Natural killer cell treated with Interleukin-12 subunit alpha and Interleukin-12 subunit beta and Interleukin-15 and Interleukin-18, amount 100 ng/mL, for 72 hours (primary cell): Measurements from ENCODE around the gene TOGARAM2. TPM values are rescaled to one million over a fixed set of nuclear protein-coding genes. Genes with fewer than 3 reads are reported as not detected.

ENCODE experiments used
- ATAC-seq, 2 donors: fragments of 150-1000 bp; cut with Tn5 transposase in 1 of 2; sonication (Bioruptor Pico), chemical (Tn5 transposase) in 1 of 2; 2 replicates each; pipeline ENCODE4 v1.10.0; 2021
- DNase-seq: peaks from one replicate; pipeline ENCODE4 v3.0.0; 2022; ENCODE audit warnings: low spot score
- H3K27ac Mint-ChIP-seq, 2 donors: 1 replicate in 1 of 2; 2 replicates in 1 of 2; pipeline ENCODE4 v1.8.0; 2022; ENCODE audit warnings: mixed read lengths in 2 of 2, mild to moderate bottlenecking in 1 of 2, moderate library complexity in 1 of 2
- H3K27me3 Mint-ChIP-seq, 2 donors: 1 replicate in 1 of 2; 2 replicates in 1 of 2; pipeline ENCODE4 v1.8.0; 2022; ENCODE audit warnings: mixed read lengths in 2 of 2
- H3K36me3 Mint-ChIP-seq: one replicate; pipeline ENCODE4 v1.8.0; 2022; ENCODE audit warnings: mixed read lengths
- H3K4me1 Mint-ChIP-seq, 2 donors: 1 replicate in 1 of 2; 2 replicates in 1 of 2; pipeline ENCODE4 v1.8.0; 2022; ENCODE audit warnings: low read depth in 2 of 2, mixed read lengths in 2 of 2, mild to moderate bottlenecking in 1 of 2
- H3K4me3 Mint-ChIP-seq: one replicate; pipeline ENCODE4 v1.8.0; 2022; ENCODE audit warnings: mixed read lengths
- H3K9me3 Mint-ChIP-seq: 2 replicates; pipeline ENCODE4 v1.8.0; 2022; ENCODE audit warnings: mixed read lengths
- total RNA-seq, 2 donors: library from RNA; stranded (reverse); gene quantifications; one replicate each; pipeline ENCODE4 v1.2.3, GENCODE V29; 2022

TOGARAM2 gene
- total RNA-seq, 2 donors from 2014 or later, result 6.8 to 7.7 TPM

DNA sequence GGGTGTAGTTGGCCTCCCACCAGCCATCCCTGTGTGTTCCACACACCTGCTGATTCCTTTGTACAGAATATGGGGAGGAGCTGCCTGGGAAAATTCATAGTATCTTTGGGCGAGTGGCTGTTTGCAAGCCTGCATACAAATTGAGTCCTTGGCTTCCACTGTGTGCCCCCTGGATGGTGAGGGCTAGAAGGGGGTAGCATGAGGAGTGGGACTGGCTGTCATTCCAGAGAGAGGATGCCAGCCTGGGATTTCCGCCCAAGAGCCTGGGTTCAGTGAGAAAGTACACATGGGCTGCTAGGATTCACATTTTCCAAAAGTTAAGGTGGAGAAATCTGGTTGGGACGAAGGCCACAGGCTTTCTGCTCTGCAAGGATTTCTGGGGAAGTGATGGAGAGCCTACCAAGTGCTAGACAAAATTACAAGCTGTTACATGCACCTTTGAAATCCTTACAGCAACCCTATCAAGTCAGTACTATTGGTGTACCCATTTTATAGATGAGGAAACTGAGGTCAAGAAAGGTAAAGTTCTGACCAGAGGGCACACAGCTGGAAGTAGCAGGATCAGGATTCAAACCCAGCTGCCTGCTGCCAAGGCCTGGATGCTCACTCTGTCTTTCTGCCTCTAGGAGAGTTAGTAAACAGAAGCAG, 606 bp upstream of the TOGARAM2 start:
- no peaks in the 10 kb centered on the region for H3K27me3 Mint-ChIP-seq
- no peaks in the 10 kb centered on the region for H3K9me3 Mint-ChIP-seq
- no peaks in the 10 kb centered on the region for H3K36me3 Mint-ChIP-seq
- no peak overlapping the region for H3K4me3 Mint-ChIP-seq
- no peak overlapping the region for H3K27ac Mint-ChIP-seq
- peaks cover 3 to 6% of the 10 kb centered on the region in 2 donors for H3K4me1 Mint-ChIP-seq
- ATAC-seq, result no peak
- no peak for DNase-seq

GRCh38 chr2:28981620-28982376, 700 bp downstream of the TOGARAM2 start:
- peaks cover 10 to 12% of the 10 kb centered on the region in 2 donors for H3K4me1 Mint-ChIP-seq
- H3K9me3 Mint-ChIP-seq, result no peaks in the 10 kb centered on the region
- H3K4me3 Mint-ChIP-seq, result no peak overlapping the region
- H3K27me3 Mint-ChIP-seq, result no peaks in the 10 kb centered on the region
- DNase-seq, result no peak
- H3K36me3 Mint-ChIP-seq, result no peaks in the 10 kb centered on the region
- no peak for ATAC-seq
- H3K27ac Mint-ChIP-seq, result no peak overlapping the region

- peaks cover 13 to 15% of the 10 kb centered on the region in 2 donors for H3K4me1 Mint-ChIP-seq
- H3K4me3 Mint-ChIP-seq, result no peak overlapping the region
- H3K9me3 Mint-ChIP-seq, result no peaks in the 10 kb centered on the region
- H3K27ac Mint-ChIP-seq, result no peak overlapping the region
- ATAC-seq (no peak), DNase-seq (no peak)
- H3K36me3 Mint-ChIP-seq, result no peaks in the 10 kb centered on the region
- H3K27me3 Mint-ChIP-seq, result no peaks in the 10 kb centered on the region
Measured at GRCh38 chr2:28982381-28982950, 1.4 kb downstream of the TOGARAM2 start.

GRCh38 chr2:28986429-28986828, 5.3 kb downstream of the TOGARAM2 start:
- DNase-seq, result no peak
- Mint-ChIP-seq H3K27me3 (no peaks in the 10 kb centered on the region), H3K4me3 (no peak overlapping the region), H3K4me1 (peaks cover 13 to 15% of the 10 kb centered on the region in 2 donors), H3K9me3 (no peaks in the 10 kb centered on the region), H3K36me3 (no peaks in the 10 kb centered on the region), H3K27ac (peak overlapping the region in 1 of 2 donors; percentile 61)
- peak in 1 of 2 donors; percentile 58 for ATAC-seq

- ATAC-seq, result no peak
- no peak for DNase-seq
- Mint-ChIP-seq H3K4me1 (peaks cover 10 to 15% of the 10 kb centered on the region in 2 donors), H3K36me3 (no peaks in the 10 kb centered on the region), H3K4me3 (no peak overlapping the region), H3K27me3 (no peaks in the 10 kb centered on the region), H3K27ac (no peak overlapping the region), H3K9me3 (no peaks in the 10 kb centered on the region)
Measured at GRCh38 chr2:28989973-28990372, 8.9 kb downstream of the TOGARAM2 start.

DNA sequence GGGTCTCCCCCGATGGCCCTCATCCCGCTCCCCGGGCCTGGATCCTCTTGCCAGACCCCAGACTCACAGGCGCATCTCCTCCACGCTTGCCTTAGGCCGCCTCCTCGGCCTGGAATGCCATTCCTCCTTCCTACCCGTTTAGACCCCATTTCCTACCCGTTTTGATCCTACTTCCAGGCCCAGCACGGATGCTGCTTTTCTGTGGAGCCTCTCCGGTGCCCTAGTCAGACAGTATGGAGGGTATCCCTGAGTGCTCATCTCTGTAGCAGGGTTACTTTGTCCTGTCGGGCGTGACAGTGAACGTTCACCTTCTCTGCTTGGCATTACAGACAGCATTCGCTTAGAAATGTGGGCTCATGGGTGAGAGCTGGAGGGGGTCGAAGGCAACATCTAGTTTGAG, 9.3 kb downstream of the TOGARAM2 start:
- Mint-ChIP-seq H3K27me3 (no peaks in the 10 kb centered on the region), H3K4me1 (peaks cover 10 to 12% of the 10 kb centered on the region in 2 donors), H3K4me3 (no peak overlapping the region), H3K27ac (no peak overlapping the region), H3K9me3 (no peaks in the 10 kb centered on the region), H3K36me3 (no peaks in the 10 kb centered on the region)
- DNase-seq (no peak), ATAC-seq (no peak)

- H3K36me3 Mint-ChIP-seq, result no peaks in the 10 kb centered on the region
- ATAC-seq, result no peak
- peaks cover 10 to 12% of the 10 kb centered on the region in 2 donors for H3K4me1 Mint-ChIP-seq
- H3K4me3 Mint-ChIP-seq, result no peak overlapping the region
- no peaks in the 10 kb centered on the region for H3K9me3 Mint-ChIP-seq
- no peak for DNase-seq
- no peaks in the 10 kb centered on the region for H3K27me3 Mint-ChIP-seq
- no peak overlapping the region for H3K27ac Mint-ChIP-seq
Measured at GRCh38 chr2:28991021-28991420, 9.9 kb downstream of the TOGARAM2 start.

DNA sequence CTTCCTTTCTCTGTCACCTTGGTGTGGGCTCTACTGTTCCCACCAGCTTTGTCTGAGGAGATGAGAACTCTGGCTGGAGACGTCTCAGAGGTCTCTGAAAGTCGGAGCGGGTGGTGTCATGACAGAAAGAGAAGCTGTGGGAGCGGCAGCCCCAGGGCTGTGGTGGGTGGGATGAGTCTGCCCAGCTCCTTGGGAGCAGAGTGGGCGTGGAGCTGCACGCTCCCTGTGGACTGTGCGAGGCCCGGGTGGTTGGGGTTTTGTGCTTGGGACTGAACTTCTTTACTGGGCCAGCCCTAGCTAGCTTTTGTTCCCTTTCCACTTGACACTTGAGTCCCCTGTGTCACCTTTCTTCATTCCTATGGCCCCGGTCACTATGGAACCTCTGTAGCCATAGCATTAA, 10.4 kb downstream of the TOGARAM2 start:
- no peaks in the 10 kb centered on the region for H3K9me3 Mint-ChIP-seq
- H3K36me3 Mint-ChIP-seq, result no peaks in the 10 kb centered on the region
- H3K4me3 Mint-ChIP-seq, result no peak overlapping the region
- H3K4me1 Mint-ChIP-seq, result peaks cover 5 to 7% of the 10 kb centered on the region in 2 donors
- no peaks in the 10 kb centered on the region for H3K27me3 Mint-ChIP-seq
- DNase-seq (no peak), ATAC-seq (no peak)
- H3K27ac Mint-ChIP-seq, result no peak overlapping the region

DNA sequence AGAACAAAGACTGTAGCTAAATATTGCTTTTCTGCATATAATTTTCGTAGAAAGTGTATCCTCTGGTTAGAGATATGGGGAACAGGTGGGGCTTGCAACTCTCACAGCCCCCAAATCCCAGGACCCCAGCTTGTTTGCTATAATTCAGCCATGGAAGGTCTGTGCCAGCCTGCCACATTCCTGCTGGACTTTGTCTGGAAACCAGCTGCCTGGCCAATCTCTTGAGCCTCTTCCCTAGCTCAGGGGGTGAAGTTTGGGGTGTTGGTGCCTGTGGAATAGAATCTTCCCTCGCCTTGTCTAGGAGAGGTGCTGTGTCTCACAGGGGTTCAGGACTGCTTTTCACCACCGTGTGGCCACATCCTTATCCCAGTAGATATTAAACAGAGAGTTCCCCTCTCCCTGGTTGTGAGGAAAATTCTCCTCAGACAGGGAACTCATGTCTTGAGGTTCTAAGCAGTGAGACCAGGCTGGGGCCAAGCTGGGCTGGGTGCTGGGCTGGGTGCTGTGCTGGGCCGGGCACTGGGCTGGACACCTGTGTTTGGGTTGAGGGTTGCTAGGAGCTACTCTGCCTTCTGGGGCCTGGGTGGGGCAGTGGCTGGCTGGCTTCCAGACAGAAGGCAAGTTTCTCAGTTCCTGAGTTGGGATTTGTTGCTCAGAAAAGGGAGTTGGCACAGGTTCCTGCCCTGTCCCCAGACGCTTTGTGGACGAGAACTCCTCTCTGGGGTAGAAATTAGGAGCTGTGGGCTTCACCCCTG, 12.3 kb downstream of the TOGARAM2 start:
- DNase-seq, result no peak
- no peak for ATAC-seq
- Mint-ChIP-seq H3K27ac (no peak overlapping the region), H3K4me1 (peaks cover 0 to 3% of the 10 kb centered on the region in 2 donors), H3K4me3 (no peak overlapping the region), H3K27me3 (no peaks in the 10 kb centered on the region), H3K36me3 (no peaks in the 10 kb centered on the region), H3K9me3 (no peaks in the 10 kb centered on the region)

- DNase-seq (no peak), ATAC-seq (no peak)
- H3K27ac Mint-ChIP-seq, result no peak overlapping the region
- no peaks in the 10 kb centered on the region for H3K9me3 Mint-ChIP-seq
- H3K27me3 Mint-ChIP-seq, result no peaks in the 10 kb centered on the region
- H3K36me3 Mint-ChIP-seq, result no peaks in the 10 kb centered on the region
- peaks cover 0 to 8% of the 10 kb centered on the region in 2 donors for H3K4me1 Mint-ChIP-seq
- H3K4me3 Mint-ChIP-seq, result no peak overlapping the region
Measured at GRCh38 chr2:28994074-28994473, 13.0 kb downstream of the TOGARAM2 start.

DNA sequence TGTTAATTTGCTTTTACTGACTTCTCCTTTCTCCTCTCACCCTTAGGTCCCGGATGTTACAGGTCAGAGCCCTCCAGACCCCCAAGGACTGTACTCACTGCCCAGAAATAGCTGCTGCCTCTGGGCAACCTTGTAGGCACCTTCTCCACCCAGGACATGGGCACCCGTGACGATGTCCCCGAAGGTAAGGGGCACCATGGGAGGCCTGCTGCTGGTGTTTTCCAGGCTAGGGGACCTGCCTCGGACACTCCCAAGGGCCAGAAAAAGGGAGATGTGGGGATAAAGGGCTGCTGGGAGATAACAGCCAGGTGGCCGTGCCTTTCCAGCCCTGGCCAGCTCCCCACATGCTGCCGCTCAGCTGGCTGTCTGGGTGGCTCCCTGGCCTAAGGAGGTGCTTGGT, 13.6 kb downstream of the TOGARAM2 start:
- ATAC-seq (no peak), DNase-seq (no peak)
- Mint-ChIP-seq H3K4me1 (peaks cover 3 to 10% of the 10 kb centered on the region in 2 donors), H3K27me3 (no peaks in the 10 kb centered on the region), H3K36me3 (no peaks in the 10 kb centered on the region), H3K9me3 (no peaks in the 10 kb centered on the region), H3K27ac (peak overlapping the region in 1 of 2 donors; percentile 15), H3K4me3 (no peak overlapping the region)

DNA sequence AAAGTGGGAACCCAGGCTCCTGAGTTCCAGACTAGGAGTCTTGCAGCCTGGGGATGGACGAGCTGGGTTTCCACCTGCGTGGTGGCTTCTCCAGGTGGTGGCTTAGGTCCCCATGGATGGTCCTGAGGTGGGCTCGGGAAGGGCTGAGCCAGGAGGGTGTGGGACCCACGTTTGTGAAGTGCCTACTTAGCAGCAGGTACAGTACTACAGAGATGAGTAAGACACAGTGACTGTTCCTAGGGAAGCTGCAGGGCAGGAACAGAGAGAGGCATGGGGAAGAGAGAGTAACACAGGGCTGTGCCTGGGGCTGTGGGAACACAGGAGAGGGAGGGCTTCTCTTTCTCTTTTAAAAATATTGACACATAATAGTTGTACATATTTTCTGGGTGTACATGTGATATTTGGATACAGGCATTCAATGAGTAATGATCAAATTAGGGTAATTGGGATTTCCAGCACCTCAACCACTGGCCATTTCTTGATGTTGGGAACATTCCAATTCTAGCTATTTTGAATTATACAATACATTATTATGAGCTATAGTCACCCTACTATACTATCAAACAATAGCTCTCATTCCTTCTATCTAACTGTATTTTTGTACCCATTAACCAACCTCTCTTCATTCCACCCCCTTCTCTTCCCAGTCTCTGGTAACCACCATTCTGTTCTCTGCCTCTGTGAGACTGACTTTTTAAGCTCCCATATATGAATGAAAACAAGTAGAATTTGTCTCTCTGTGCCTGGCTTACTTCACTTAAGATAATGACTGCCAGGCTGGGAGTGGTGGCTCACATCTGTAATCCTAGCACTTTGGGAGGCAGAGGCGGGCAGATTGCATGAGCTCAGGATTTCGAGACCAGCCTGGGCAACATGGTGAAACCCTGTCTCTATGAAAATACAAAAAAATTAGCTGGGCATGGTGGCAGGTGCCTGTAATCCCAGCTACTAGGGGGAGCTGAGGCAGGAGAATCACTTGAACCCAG, 15.0 kb downstream of the TOGARAM2 start:
- Mint-ChIP-seq H3K27ac (peak overlapping the region in 1 of 2 donors; percentile 15), H3K27me3 (no peaks in the 10 kb centered on the region), H3K4me3 (no peak overlapping the region)

More for the DNA sequence above, 15.0 kb downstream of the TOGARAM2 start:
- H3K36me3 Mint-ChIP-seq, result no peaks in the 10 kb centered on the region
- DNase-seq (no peak), ATAC-seq (no peak)
- H3K4me1 Mint-ChIP-seq, result peaks cover 16 to 19% of the 10 kb centered on the region in 2 donors
- no peaks in the 10 kb centered on the region for H3K9me3 Mint-ChIP-seq
